B cell (primary cell): ENCODE results near the gene CFAP74.

Experiments used
- EZH2 ChIP-seq: IDR thresholded peaks from 2 replicates; pipeline ENCODE4 v1.6.1; 2012; ENCODE audit warnings: borderline replicate concordance, low read depth, mild to moderate bottlenecking, moderate library complexity, low read length; ENCODE audit not compliant: insufficient read depth, poor library complexity, severe bottlenecking
- TF ChIP-seq, protein P1 (sequence below): fragments of 200-600 bp; IDR thresholded peaks from one replicate; pipeline ENCODE4 v1.8.0; 2022; ENCODE audit warnings: antibody characterized with exemption, mild to moderate bottlenecking

DNA sequence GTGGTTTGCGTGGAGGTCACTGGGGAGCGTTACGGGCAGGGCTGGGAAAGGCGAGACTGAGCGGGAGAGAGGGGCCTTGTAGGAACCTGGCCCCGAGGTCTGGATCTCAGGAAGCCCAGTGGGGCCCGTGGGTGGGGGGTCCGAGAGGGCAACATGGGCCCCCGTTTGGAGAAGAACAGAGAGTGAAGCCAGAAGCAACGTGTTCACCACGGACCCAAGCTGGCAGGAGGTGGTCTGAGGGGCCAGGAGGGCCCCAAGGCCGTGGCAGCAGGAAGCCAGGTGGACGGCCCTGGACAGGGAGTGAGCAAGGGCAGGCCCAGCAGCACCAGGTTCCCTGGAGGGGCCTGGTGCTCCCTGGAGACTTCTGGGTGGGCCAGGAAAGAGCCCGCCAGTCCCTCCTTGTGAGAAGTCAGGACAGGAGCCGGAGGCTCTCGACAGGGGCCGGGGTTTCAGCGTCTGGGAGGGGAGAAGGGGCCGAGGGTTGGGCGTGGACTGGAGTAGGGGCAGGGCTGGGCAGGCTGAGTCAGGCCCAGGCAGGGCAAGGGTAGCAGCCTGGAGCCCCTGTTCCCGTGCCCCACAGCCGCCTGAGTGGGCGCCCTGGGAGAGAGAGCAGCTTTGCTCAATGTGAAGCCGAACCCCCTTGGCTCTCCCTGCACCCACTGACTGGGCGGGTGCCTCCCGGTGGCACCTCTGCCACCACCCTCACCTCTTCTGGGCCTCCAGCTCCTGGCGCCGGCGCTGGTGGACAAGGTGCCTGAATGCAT lies 33.5 kb downstream of the CFAP74 start:
- no peak for TF ChIP-seq EZH2
- TF ChIP-seq, protein P1, sequence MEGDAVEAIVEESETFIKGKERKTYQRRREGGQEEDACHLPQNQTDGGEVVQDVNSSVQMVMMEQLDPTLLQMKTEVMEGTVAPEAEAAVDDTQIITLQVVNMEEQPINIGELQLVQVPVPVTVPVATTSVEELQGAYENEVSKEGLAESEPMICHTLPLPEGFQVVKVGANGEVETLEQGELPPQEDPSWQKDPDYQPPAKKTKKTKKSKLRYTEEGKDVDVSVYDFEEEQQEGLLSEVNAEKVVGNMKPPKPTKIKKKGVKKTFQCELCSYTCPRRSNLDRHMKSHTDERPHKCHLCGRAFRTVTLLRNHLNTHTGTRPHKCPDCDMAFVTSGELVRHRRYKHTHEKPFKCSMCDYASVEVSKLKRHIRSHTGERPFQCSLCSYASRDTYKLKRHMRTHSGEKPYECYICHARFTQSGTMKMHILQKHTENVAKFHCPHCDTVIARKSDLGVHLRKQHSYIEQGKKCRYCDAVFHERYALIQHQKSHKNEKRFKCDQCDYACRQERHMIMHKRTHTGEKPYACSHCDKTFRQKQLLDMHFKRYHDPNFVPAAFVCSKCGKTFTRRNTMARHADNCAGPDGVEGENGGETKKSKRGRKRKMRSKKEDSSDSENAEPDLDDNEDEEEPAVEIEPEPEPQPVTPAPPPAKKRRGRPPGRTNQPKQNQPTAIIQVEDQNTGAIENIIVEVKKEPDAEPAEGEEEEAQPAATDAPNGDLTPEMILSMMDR, result no peak
